ENCODE data around the gene PLCL2.

Gene PLCL2

GRCh38 chr3:17014709-17015108 lies 130.0 kb downstream of the PLCL2 start:
- Histone ChIP-seq H3K4me1 (ENCODE audit: control insufficient read depth in 2 of 2, insufficient read depth in 2 of 2, low read length in 2 of 2) (no peaks in the 10 kb centered on the region), H3K36me3 (ENCODE audit: control insufficient read depth in 2 of 2, insufficient read depth in 2 of 2, low read length in 2 of 2) (peaks cover 3 to 24% of the 10 kb centered on the region in 2 donors), H3K27me3 (ENCODE audit: control insufficient read depth in 2 of 2, insufficient read depth in 2 of 2, low read length in 2 of 2) (no peaks in the 10 kb centered on the region), H3K9ac (ENCODE audit: low read depth in 1 of 2, low read length in 2 of 2) (no peak overlapping the region), H3K27ac (ENCODE audit: low read depth in 2 of 2, low read length in 2 of 2) (no peak overlapping the region), H3K4me3 (ENCODE audit: low read length in 2 of 2) (no peak overlapping the region), H3K9me3 (ENCODE audit: control insufficient read depth in 2 of 2, low read length in 2 of 2) (no peaks in the 10 kb centered on the region)

DNA sequence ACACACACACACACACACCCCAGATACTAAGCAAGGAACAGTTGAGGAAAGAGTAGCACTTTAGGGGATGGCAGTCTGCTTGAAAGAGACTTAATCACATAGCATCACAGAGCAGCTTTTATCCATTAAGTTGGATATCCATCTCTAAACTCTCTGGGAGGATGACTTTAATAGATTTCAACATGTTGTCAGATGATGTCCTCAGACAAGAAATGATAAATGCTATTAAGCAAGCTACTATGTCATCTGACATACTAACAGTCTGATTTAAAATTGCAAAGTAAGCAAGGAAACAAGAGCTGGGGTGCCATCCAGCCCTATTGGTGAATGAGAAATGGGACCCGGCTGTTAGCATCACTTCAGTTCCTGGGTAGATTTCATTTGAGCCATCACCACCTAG lies 136.9 kb downstream of the PLCL2 start:
- H3K4me3 ChIP-seq (ENCODE audit: low read length in 2 of 2) = no peak overlapping the region
- no peaks in the 10 kb centered on the region for H3K9me3 ChIP-seq (ENCODE audit: control insufficient read depth in 2 of 2, low read length in 2 of 2)
- H3K27ac ChIP-seq (ENCODE audit: low read depth in 2 of 2, low read length in 2 of 2) = no peak overlapping the region
- H3K36me3 ChIP-seq (ENCODE audit: control insufficient read depth in 2 of 2, insufficient read depth in 2 of 2, low read length in 2 of 2) = no peaks in the 10 kb centered on the region
- no peaks in the 10 kb centered on the region for H3K4me1 ChIP-seq (ENCODE audit: control insufficient read depth in 2 of 2, insufficient read depth in 2 of 2, low read length in 2 of 2)
- no peak overlapping the region for H3K9ac ChIP-seq (ENCODE audit: low read depth in 1 of 2, low read length in 2 of 2)
- no peaks in the 10 kb centered on the region for H3K27me3 ChIP-seq (ENCODE audit: control insufficient read depth in 2 of 2, insufficient read depth in 2 of 2, low read length in 2 of 2)

- Histone ChIP-seq H3K36me3 (ENCODE audit: control insufficient read depth in 2 of 2, insufficient read depth in 2 of 2, low read length in 2 of 2) (no peaks in the 10 kb centered on the region), H3K9me3 (ENCODE audit: control insufficient read depth in 2 of 2, low read length in 2 of 2) (no peaks in the 10 kb centered on the region), H3K27ac (ENCODE audit: low read depth in 2 of 2, low read length in 2 of 2) (no peak overlapping the region), H3K4me3 (ENCODE audit: low read length in 2 of 2) (no peak overlapping the region), H3K27me3 (ENCODE audit: control insufficient read depth in 2 of 2, insufficient read depth in 2 of 2, low read length in 2 of 2) (no peaks in the 10 kb centered on the region), H3K9ac (ENCODE audit: low read depth in 1 of 2, low read length in 2 of 2) (no peak overlapping the region), H3K4me1 (ENCODE audit: control insufficient read depth in 2 of 2, insufficient read depth in 2 of 2, low read length in 2 of 2) (no peaks in the 10 kb centered on the region)
These were observed 138.4 kb downstream of the PLCL2 start for GRCh38 chr3:17023006-17023664.

DNA sequence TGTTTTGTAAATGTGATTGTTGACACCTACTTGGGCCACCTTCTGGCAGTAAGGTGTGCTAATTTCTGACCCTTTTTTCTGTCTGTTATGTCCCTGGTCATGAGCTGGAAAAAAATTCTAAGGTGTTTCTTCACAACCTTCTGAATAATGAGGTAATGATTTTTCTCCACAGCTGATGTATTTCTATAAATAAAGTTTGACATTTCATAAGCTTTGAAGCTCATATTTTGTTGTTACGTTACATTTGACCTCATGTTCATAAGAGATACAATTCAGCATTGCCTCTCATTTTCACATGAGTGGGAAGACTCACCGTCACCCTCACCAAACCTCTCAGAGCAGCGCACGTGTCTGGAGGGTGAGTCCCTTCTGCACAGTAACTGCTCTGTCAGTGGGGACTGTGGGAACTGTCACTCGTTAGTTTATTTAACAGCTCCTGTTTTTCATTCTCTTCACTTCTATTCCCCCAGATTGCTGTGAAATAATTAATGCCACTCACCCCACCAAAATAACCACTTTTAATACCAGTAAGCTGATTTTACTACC lies 140.9 kb downstream of the PLCL2 start:
- Histone ChIP-seq H3K27me3 (ENCODE audit: control insufficient read depth in 2 of 2, insufficient read depth in 2 of 2, low read length in 2 of 2) (no peaks in the 10 kb centered on the region), H3K36me3 (ENCODE audit: control insufficient read depth in 2 of 2, insufficient read depth in 2 of 2, low read length in 2 of 2) (no peaks in the 10 kb centered on the region), H3K9me3 (ENCODE audit: control insufficient read depth in 2 of 2, low read length in 2 of 2) (no peaks in the 10 kb centered on the region), H3K4me1 (ENCODE audit: control insufficient read depth in 2 of 2, insufficient read depth in 2 of 2, low read length in 2 of 2) (no peaks in the 10 kb centered on the region), H3K4me3 (ENCODE audit: low read length in 2 of 2) (no peak overlapping the region), H3K27ac (ENCODE audit: low read depth in 2 of 2, low read length in 2 of 2) (no peak overlapping the region), H3K9ac (ENCODE audit: low read depth in 1 of 2, low read length in 2 of 2) (no peak overlapping the region)

- Histone ChIP-seq H3K36me3 (ENCODE audit: control insufficient read depth in 2 of 2, insufficient read depth in 2 of 2, low read length in 2 of 2) (no peaks in the 10 kb centered on the region), H3K4me3 (ENCODE audit: low read length in 2 of 2) (no peak overlapping the region), H3K27ac (ENCODE audit: low read depth in 2 of 2, low read length in 2 of 2) (no peak overlapping the region), H3K4me1 (ENCODE audit: control insufficient read depth in 2 of 2, insufficient read depth in 2 of 2, low read length in 2 of 2) (no peaks in the 10 kb centered on the region), H3K9ac (ENCODE audit: low read depth in 1 of 2, low read length in 2 of 2) (no peak overlapping the region), H3K9me3 (ENCODE audit: control insufficient read depth in 2 of 2, low read length in 2 of 2) (no peaks in the 10 kb centered on the region), H3K27me3 (ENCODE audit: control insufficient read depth in 2 of 2, insufficient read depth in 2 of 2, low read length in 2 of 2) (no peaks in the 10 kb centered on the region)
These were observed 142.6 kb downstream of the PLCL2 start for GRCh38 chr3:17027318-17027717.

- H3K27ac ChIP-seq (ENCODE audit: low read depth in 2 of 2, low read length in 2 of 2) = no peak overlapping the region
- no peak overlapping the region for H3K4me3 ChIP-seq (ENCODE audit: low read length in 2 of 2)
- H3K9ac ChIP-seq (ENCODE audit: low read depth in 1 of 2, low read length in 2 of 2) = no peak overlapping the region
- no peaks in the 10 kb centered on the region for H3K36me3 ChIP-seq (ENCODE audit: control insufficient read depth in 2 of 2, insufficient read depth in 2 of 2, low read length in 2 of 2)
- no peaks in the 10 kb centered on the region for H3K27me3 ChIP-seq (ENCODE audit: control insufficient read depth in 2 of 2, insufficient read depth in 2 of 2, low read length in 2 of 2)
- no peaks in the 10 kb centered on the region for H3K9me3 ChIP-seq (ENCODE audit: control insufficient read depth in 2 of 2, low read length in 2 of 2)
- H3K4me1 ChIP-seq (ENCODE audit: control insufficient read depth in 2 of 2, insufficient read depth in 2 of 2, low read length in 2 of 2) = no peaks in the 10 kb centered on the region
These were observed 143.6 kb downstream of the PLCL2 start for GRCh38 chr3:17028363-17028762.

GRCh38 chr3:17030438-17030837 lies 145.7 kb downstream of the PLCL2 start:
- Histone ChIP-seq H3K36me3 (ENCODE audit: control insufficient read depth in 2 of 2, insufficient read depth in 2 of 2, low read length in 2 of 2) (no peaks in the 10 kb centered on the region), H3K4me3 (ENCODE audit: low read length in 2 of 2) (no peak overlapping the region), H3K27me3 (ENCODE audit: control insufficient read depth in 2 of 2, insufficient read depth in 2 of 2, low read length in 2 of 2) (no peaks in the 10 kb centered on the region), H3K9me3 (ENCODE audit: control insufficient read depth in 2 of 2, low read length in 2 of 2) (no peaks in the 10 kb centered on the region), H3K9ac (ENCODE audit: low read depth in 1 of 2, low read length in 2 of 2) (no peak overlapping the region), H3K4me1 (ENCODE audit: control insufficient read depth in 2 of 2, insufficient read depth in 2 of 2, low read length in 2 of 2) (peaks cover 0 to 5% of the 10 kb centered on the region in 2 donors), H3K27ac (ENCODE audit: low read depth in 2 of 2, low read length in 2 of 2) (no peak overlapping the region)

- Histone ChIP-seq H3K27me3 (ENCODE audit: control insufficient read depth in 2 of 2, insufficient read depth in 2 of 2, low read length in 2 of 2) (no peaks in the 10 kb centered on the region), H3K9me3 (ENCODE audit: control insufficient read depth in 2 of 2, low read length in 2 of 2) (no peaks in the 10 kb centered on the region), H3K36me3 (ENCODE audit: control insufficient read depth in 2 of 2, insufficient read depth in 2 of 2, low read length in 2 of 2) (no peaks in the 10 kb centered on the region), H3K4me3 (ENCODE audit: low read length in 2 of 2) (no peak overlapping the region), H3K4me1 (ENCODE audit: control insufficient read depth in 2 of 2, insufficient read depth in 2 of 2, low read length in 2 of 2) (peaks cover 0 to 5% of the 10 kb centered on the region in 2 donors), H3K27ac (ENCODE audit: low read depth in 2 of 2, low read length in 2 of 2) (no peak overlapping the region), H3K9ac (ENCODE audit: low read depth in 1 of 2, low read length in 2 of 2) (no peak overlapping the region)
These were observed 146.3 kb downstream of the PLCL2 start for GRCh38 chr3:17030956-17031652.

GRCh38 chr3:17032407-17033034 lies 147.8 kb downstream of the PLCL2 start:
- no peaks in the 10 kb centered on the region for H3K27me3 ChIP-seq (ENCODE audit: control insufficient read depth in 2 of 2, insufficient read depth in 2 of 2, low read length in 2 of 2)
- no peak overlapping the region for H3K27ac ChIP-seq (ENCODE audit: low read depth in 2 of 2, low read length in 2 of 2)
- H3K9me3 ChIP-seq (ENCODE audit: control insufficient read depth in 2 of 2, low read length in 2 of 2) = no peaks in the 10 kb centered on the region
- H3K4me3 ChIP-seq (ENCODE audit: low read length in 2 of 2) = no peak overlapping the region
- H3K4me1 ChIP-seq (ENCODE audit: control insufficient read depth in 2 of 2, insufficient read depth in 2 of 2, low read length in 2 of 2) = peaks cover 0 to 5% of the 10 kb centered on the region in 2 donors
- no peak overlapping the region for H3K9ac ChIP-seq (ENCODE audit: low read depth in 1 of 2, low read length in 2 of 2)
- no peaks in the 10 kb centered on the region for H3K36me3 ChIP-seq (ENCODE audit: control insufficient read depth in 2 of 2, insufficient read depth in 2 of 2, low read length in 2 of 2)

DNA sequence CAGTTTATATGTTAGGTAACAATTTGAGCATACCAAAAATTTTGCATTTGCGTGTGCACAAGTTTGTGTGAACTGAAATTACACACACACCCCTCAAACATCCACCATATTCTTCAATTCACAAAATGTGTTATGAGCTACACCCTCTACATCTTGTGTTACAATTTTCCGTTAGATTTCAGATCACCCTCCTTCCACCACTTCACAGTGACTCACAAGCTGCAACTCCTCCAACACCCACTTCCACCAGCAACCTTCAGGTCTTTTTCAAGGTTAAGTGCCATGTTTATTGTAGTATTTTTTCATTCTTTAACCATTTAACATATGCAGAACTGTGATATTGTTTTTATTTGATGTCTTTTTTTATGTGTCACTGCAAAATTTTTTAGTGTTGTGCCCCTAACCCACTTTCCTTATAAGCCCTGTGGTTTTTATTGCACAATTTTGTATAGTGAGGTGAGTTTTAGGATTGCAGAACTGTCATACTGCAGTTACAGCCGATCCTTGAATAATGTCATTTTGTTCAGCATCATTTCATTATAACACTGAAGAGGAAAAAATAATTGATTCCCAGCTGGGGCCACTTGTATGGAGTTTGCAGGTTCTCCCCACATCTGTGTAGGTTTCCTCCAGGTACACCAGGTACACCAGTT lies 148.9 kb downstream of the PLCL2 start:
- Histone ChIP-seq H3K27ac (ENCODE audit: low read depth in 2 of 2, low read length in 2 of 2) (no peak overlapping the region), H3K36me3 (ENCODE audit: control insufficient read depth in 2 of 2, insufficient read depth in 2 of 2, low read length in 2 of 2) (no peaks in the 10 kb centered on the region)

More for the DNA sequence above, 148.9 kb downstream of the PLCL2 start:
- H3K4me1 ChIP-seq (ENCODE audit: control insufficient read depth in 2 of 2, insufficient read depth in 2 of 2, low read length in 2 of 2) = peaks cover 0 to 5% of the 10 kb centered on the region in 2 donors
- no peak overlapping the region for H3K4me3 ChIP-seq (ENCODE audit: low read length in 2 of 2)
- no peaks in the 10 kb centered on the region for H3K27me3 ChIP-seq (ENCODE audit: control insufficient read depth in 2 of 2, insufficient read depth in 2 of 2, low read length in 2 of 2)
- no peak overlapping the region for H3K9ac ChIP-seq (ENCODE audit: low read depth in 1 of 2, low read length in 2 of 2)
- no peaks in the 10 kb centered on the region for H3K9me3 ChIP-seq (ENCODE audit: control insufficient read depth in 2 of 2, low read length in 2 of 2)

All from mucosa of rectum (tissue), 2 donors.